ENCODE results near the gene MAN2B2. TPM values are rescaled to one million over a fixed set of nuclear protein-coding genes. Genes with fewer than 3 reads are reported as not detected.

Gene MAN2B2
- total and polyA plus RNA-seq, 9 of the 15 experiments (the other 6 are each of a cell fraction or from before 2014, with no cell fraction given) = 0.21 to 8.8 (median 3.7) TPM

DNA sequence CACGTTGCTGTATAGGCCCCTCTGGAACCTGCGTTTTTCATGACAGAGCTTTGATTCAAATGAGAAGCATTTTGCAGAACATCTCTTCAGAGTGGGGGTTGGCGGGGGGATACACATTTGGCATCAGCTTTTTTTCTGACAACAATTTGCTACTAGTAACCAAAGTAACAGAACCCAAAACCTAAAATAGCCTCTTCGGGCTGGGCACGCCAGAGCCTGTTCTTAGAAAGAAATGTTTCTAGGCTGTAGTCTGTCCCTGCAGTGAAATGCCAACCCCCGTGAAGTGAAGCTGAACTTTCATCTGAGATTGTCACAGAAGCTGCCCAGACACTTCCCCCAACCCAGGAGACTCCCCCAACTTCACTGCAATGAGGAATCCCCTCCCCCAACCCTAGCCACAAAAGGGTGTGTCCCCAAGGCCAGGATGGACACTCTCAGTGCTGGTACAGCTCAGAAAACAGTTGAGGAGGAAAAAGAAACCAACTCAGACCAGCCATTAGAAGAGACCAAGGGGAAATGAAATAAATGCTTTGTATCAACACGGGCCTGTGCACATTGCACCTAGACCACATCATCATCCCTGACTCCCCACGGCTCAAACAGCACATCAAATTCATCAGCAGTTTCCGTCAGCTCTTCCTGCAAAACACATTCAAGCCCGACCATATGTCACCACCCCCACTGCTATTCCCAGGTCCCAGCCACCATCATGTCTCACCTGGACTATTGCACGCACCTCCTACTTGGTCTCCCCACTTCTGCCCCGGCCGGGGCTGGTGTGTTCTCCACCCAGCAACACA, 8.4 kb upstream of the MAN2B2 start:
- BruUV-seq (replicated peaks) = no TSS peak
- no peak for ATAC-seq
- TF ChIP-seq MIER1 (IDR thresholded peaks at IDR 0.05; ENCODE audit: low read depth) (no peak), PRDM10 (IDR thresholded peaks at IDR 0.05; ENCODE audit: partially characterized antibody) (peak; percentile 84), FOXA3 (CRISPR knock-in tag; conservative IDR thresholded peaks at IDR 0.05 in 1 of 2, IDR thresholded peaks at IDR 0.05 in 1 of 2) (no peak)
- DNase-seq (ENCODE audit: extremely low read depth in 1 of 4, low spot score in 3 of 4) = no peak
- Histone ChIP-seq H3K4me1 (replicated peaks in 1 of 2; ENCODE audit: control insufficient read depth in 2 of 2, insufficient read depth in 2 of 2, low read length in 2 of 2) (peaks cover 6 to 23% of the 10 kb centered on the region in 2 experiments; a peak in 3 of 5 replicates), H3K4me2 (ENCODE audit: insufficient read depth, low read length) (no peak overlapping the region), H3K9me1 (ENCODE audit: control insufficient read depth, insufficient read depth, low read length) (no peaks in the 10 kb centered on the region), H2AFZ (ENCODE audit: low read depth, low read length) (no peak overlapping the region), H4K20me1 (replicated peaks; ENCODE audit: control insufficient read depth, insufficient read depth, low read length) (0 out of 2 replicates have a peak, but pooled peaks cover 3% of the 10 kb centered on the region), H3K36me3 (ENCODE audit: control insufficient read depth, insufficient read depth, low read length) (no peaks in the 10 kb centered on the region), H3K9me3 (replicated peaks; ENCODE audit: control insufficient read depth, insufficient read depth, low read depth, low read length) (peaks cover 7% of the 10 kb centered on the region; the same call in 1 of the 2 replicates), H3K79me2 (ENCODE audit: control insufficient read depth, insufficient read depth, low read length) (no peaks in the 10 kb centered on the region), H3K4me3 (no peak overlapping the region), H3K9ac (ENCODE audit: insufficient read depth in 1 of 2, low read depth in 2 of 2, low read length in 2 of 2) (no peak overlapping the region), H3K27ac (ENCODE audit: extremely low read depth, low read depth, low read length) (no peak overlapping the region), H3K27me3 (ENCODE audit: control insufficient read depth in 2 of 2, insufficient read depth in 2 of 2, low read length in 2 of 2) (peaks cover 22 to 70% of the 10 kb centered on the region in 2 experiments)
- 3% methylated on average over 13 of the region's 13 CpGs for WGBS (ENCODE audit: insufficient coverage, low coverage, missing lambda C conversion rate)
- FAIRE-seq = no peak
- CTCF ChIA-PET (ENCODE audit: low intra/inter-chr PET ratio) = no interaction called here
- POLR2A ChIA-PET = interaction anchor here (0.6 to 0.7 kb wide), 2 partner anchors 184 to 477 kb away, joined by 4 read pairs; no protein-coding TSS in a partner anchor
- intact Hi-C loops (cut with micrococcal nuclease) (no loop called here), in situ Hi-C loops (cut with MboI) (no loop called here)

Data from K562 (cell line).